K562 (cell line): ENCODE results near the gene C11orf58. TPM values are rescaled to one million over a fixed set of nuclear protein-coding genes. Genes with fewer than 3 reads are reported as not detected.
A peak's percentile ranks its signal among the peaks of the same experiment; 100 is the strongest.

Source experiments
- ATAC-seq: fragments of 200-7000 bp; cut with Tn5 transposase; 3 replicates; pipeline ENCODE4 v1.9.1; 2020; ENCODE audit warnings: moderate library complexity
- BruUV-seq: library from RNA; stranded (reverse); fragments of 400-500 nt; replicated peaks from 2 replicates; lab custom pipeline; 2021; lab: Mats Ljungman, UMichigan
- CTCF ChIA-PET: fragments of 300-600 bp; formaldehyde crosslinking; extraction: SDS; loops from one replicate; lab custom pipeline; 2021; ENCODE audit warnings: low intra/inter-chr PET ratio; lab: Yijun Ruan, JAX
- POLR2A ChIA-PET: fragments of 300-600, 350-650 bp; sonication (Branson Sonifier 250); formaldehyde crosslinking; extraction: SDS; loops from one replicate; lab custom pipeline; 2021; ENCODE audit warnings: antibody characterized with exemption, inconsistent platforms; lab: Yijun Ruan, JAX
- DNase-seq, 4 experiments: peaks; one replicate each; pipeline versions ENCODE4 v3.0.0 to v3.0.0-alpha.2; 2011 to 2018; ENCODE audit warnings: low spot score in 3 of 4, mixed read lengths in 3 of 4; ENCODE audit errors: extremely low read depth in 1 of 4
- FAIRE-seq: peaks from 2 replicates; lab custom pipeline; 2011; peaks lifted over from hg19 to GRCh38; lab: Jason Lieb, UNC
- H2AFZ ChIP-seq: 2 replicates; pipeline ENCODE4 v1.6.0; 2011; ENCODE audit warnings: low read depth, low read length, control low read depth, inconsistent platforms
- H3K27ac ChIP-seq: fragments of 200-600 bp; 3 replicates; pipeline ENCODE4 v1.8.0; 2011; ENCODE audit warnings: low read depth, mild to moderate bottlenecking, control low read depth, inconsistent platforms, low read length, moderate library complexity, mixed read lengths; ENCODE audit errors: extremely low read depth
- H3K27me3 ChIP-seq, 2 experiments: fragments of 300-600 bp in 1 of 2; 2 replicates in 1 of 2; 3 replicates in 1 of 2; pipeline versions ENCODE4 v1.6.0 to v1.8.0; 2011; ENCODE audit warnings: inconsistent platforms in 2 of 2, low read length in 2 of 2, mild to moderate bottlenecking in 1 of 2, mixed read lengths in 1 of 2, moderate library complexity in 1 of 2; ENCODE audit not compliant: control insufficient read depth in 2 of 2, insufficient read depth in 2 of 2
- H3K36me3 ChIP-seq: fragments of 300-600 bp; 3 replicates; pipeline ENCODE4 v1.8.0; 2011; ENCODE audit warnings: mild to moderate bottlenecking, low read length, inconsistent platforms; ENCODE audit not compliant: control insufficient read depth, insufficient read depth
- H3K4me1 ChIP-seq, 2 experiments: fragments of 200-600 bp in 1 of 2; replicated peaks in 1 of 2; 2 replicates in 1 of 2; 3 replicates in 1 of 2; pipeline versions ENCODE4 v1.5.1 to v1.8.0; 2011; ENCODE audit warnings: inconsistent platforms in 2 of 2, low read length in 2 of 2, mild to moderate bottlenecking in 1 of 2, mixed read lengths in 1 of 2, moderate library complexity in 1 of 2; ENCODE audit not compliant: control insufficient read depth in 2 of 2, insufficient read depth in 2 of 2
- H3K4me2 ChIP-seq: 2 replicates; pipeline ENCODE4 v1.6.1; 2011; ENCODE audit warnings: low read length, control low read depth, inconsistent platforms, mixed read lengths; ENCODE audit not compliant: insufficient read depth
- H3K4me3 ChIP-seq: fragments of 200-600 bp; sonication (generic), shearing (Covaris generic); 2 replicates; pipeline ENCODE4 v1.5.1; 2016; ENCODE audit warnings: control low read depth, inconsistent platforms
- H3K79me2 ChIP-seq: fragments of 200-600 bp; 3 replicates; pipeline ENCODE4 v1.8.0; 2011; ENCODE audit warnings: low read length, inconsistent platforms; ENCODE audit not compliant: control insufficient read depth, insufficient read depth
- H3K9ac ChIP-seq, 2 experiments: 2 replicates each; pipeline versions ENCODE4 v1.6.0 to v1.6.1; 2011; ENCODE audit warnings: low read depth in 2 of 2, low read length in 2 of 2, control low read depth in 1 of 2, inconsistent platforms in 1 of 2, mild to moderate bottlenecking in 1 of 2, mixed read lengths in 1 of 2; ENCODE audit not compliant: insufficient read depth in 1 of 2
- H3K9me1 ChIP-seq: one replicate; pipeline ENCODE4 v1.6.0; 2011; ENCODE audit warnings: inconsistent platforms, mild to moderate bottlenecking, low read length, moderate library complexity; ENCODE audit not compliant: control insufficient read depth, insufficient read depth
- H3K9me3 ChIP-seq: replicated peaks from 2 replicates; pipeline ENCODE4 v1.5.1; 2011; ENCODE audit warnings: low read depth, low read length, inconsistent platforms; ENCODE audit not compliant: control insufficient read depth, insufficient read depth
- H4K20me1 ChIP-seq: replicated peaks from 2 replicates; pipeline ENCODE4 v1.6.1; 2011; ENCODE audit warnings: low read length, inconsistent platforms, mixed read lengths; ENCODE audit not compliant: control insufficient read depth, insufficient read depth
- CBFA2T3 ChIP-seq: fragments of 450-650 bp; IDR thresholded peaks from 2 replicates; pipeline ENCODE4 v1.6.1; 2017
- CEBPB ChIP-seq: fragments of 450-650 bp; IDR thresholded peaks from 2 replicates; pipeline ENCODE4 v1.6.1; 2016; ENCODE audit warnings: missing genetic modification characterization, missing compliant biosample characterization
- CEBPG ChIP-seq, 3 experiments: fragments of 200-800 bp in 1 of 3; sonication (Bioruptor generic) in 1 of 3; sonication (generic) in 1 of 3; formaldehyde crosslinking in 1 of 3; IDR thresholded peaks in 2 of 3; conservative IDR thresholded peaks in 1 of 3; 2 replicates each; pipeline versions ENCODE4 v1.6.1 to v1.8.0; 2016 to 2022; ENCODE audit warnings: missing compliant biosample characterization in 2 of 3, missing genetic modification characterization in 2 of 3, mild to moderate bottlenecking in 1 of 3, missing genetic modification reagents in 1 of 3
- E2F5 ChIP-seq: sonication (generic); formaldehyde crosslinking; IDR thresholded peaks from 2 replicates; pipeline ENCODE4 v1.8.0; 2022; ENCODE audit warnings: mild to moderate bottlenecking, missing genetic modification reagents
- ID3 ChIP-seq, 2 experiments: fragments of 250-450 bp in 1 of 2; fragments of 450-650 bp in 1 of 2; sonication (Bioruptor Pico) in 1 of 2; IDR thresholded peaks; 2 replicates each; pipeline versions ENCODE4 v1.6.1 to v1.8.0; 2016 to 2021; ENCODE audit warnings: mild to moderate bottlenecking in 2 of 2, moderate library complexity in 2 of 2, missing compliant biosample characterization in 1 of 2, missing genetic modification characterization in 1 of 2
- MXI1 ChIP-seq: IDR thresholded peaks from 2 replicates; pipeline ENCODE4 v1.6.1; 2011; ENCODE audit warnings: low read depth, mild to moderate bottlenecking, improper control_type of control experiment, low read length
- WGBS: fragments of 100-300 bp; shearing (Covaris generic); methylation state at CpG from one replicate; pipeline ENCODE4 v1.1.6; 2016; ENCODE audit warnings: low coverage, mixed read lengths; ENCODE audit not compliant: insufficient coverage; ENCODE audit errors: missing lambda C conversion rate; 5-methylcytosine and 5-hydroxymethylcytosine counted together
- in situ Hi-C: fragments of 300-500 bp; cut with MboI; formaldehyde crosslinking; loops from 4 replicates; pipeline ENCODE4 v1.15.0; 2018; ENCODE audit warnings: inconsistent platforms, mixed read lengths
- intact Hi-C: fragments of 100-400 bp; cut with micrococcal nuclease; formaldehyde crosslinking; loops from 2 replicates; pipeline ENCODE4 v1.14.2; 2022
- polyA plus RNA-seq, 8 experiments: library from polyadenylated mRNA; depleted of rRNA in 4 of 8; stranded (reverse) in 5 of 8; unstranded in 3 of 8; fragments of >200 nt; fragmentation: Nextera tagmentation in 2 of 8; fragmentation: Illumina TruSeq in 1 of 8; extraction: Ambion mirVana in 2 of 8; extraction: Trizol in 1 of 8; gene quantifications; 2 replicates each; pipeline versions ENCODE4 v1.2.1 to v1.2.3, GENCODE V29; 2011 to 2014; ENCODE audit warnings: inconsistent platforms in 1 of 8, missing spikeins in 1 of 8
- total RNA-seq, 7 experiments: library from RNA; depleted of rRNA in 6 of 7; stranded (reverse); fragments of >200 nt in 6 of 7; fragmentation: Illumina TruSeq in 2 of 7; extraction: Trizol in 2 of 7; gene quantifications; 2 replicates each; pipeline versions ENCODE4 v1.2.1 to v1.2.3, GENCODE V29; 2011 to 2021; ENCODE audit warnings: low replicate concordance in 1 of 7

The C11orf58 gene
- total and polyA plus RNA-seq, 9 of the 15 experiments (the other 6 are each of a cell fraction or from before 2014, with no cell fraction given), result 104 to 421 (median 247) TPM

GRCh38 chr11:16744128-16744725 lies 5.8 kb downstream of the C11orf58 start:
- FAIRE-seq, result no peak
- peaks cover 79% of the 10 kb centered on the region for H3K79me2 ChIP-seq
- H3K9me1 ChIP-seq, result no peaks in the 10 kb centered on the region
- no peak overlapping the region for H3K4me3 ChIP-seq
- H4K20me1 ChIP-seq, result peaks cover 3% of the 10 kb centered on the region; the same call in 1 of the 2 replicates
- intact Hi-C loops (no loop called here), in situ Hi-C loops (no loop called here)
- peak; percentile 71 for ATAC-seq
- no peak overlapping the region for H2AFZ ChIP-seq
- H3K27me3 ChIP-seq, result no peaks in the 10 kb centered on the region
- CTCF ChIA-PET, result no interaction called here
- H3K4me1 ChIP-seq, result peaks cover 11 to 12% of the 10 kb centered on the region in 2 experiments; a peak in 4 of 5 replicates
- H3K9me3 ChIP-seq, result no peaks in the 10 kb centered on the region
- TF ChIP-seq MXI1, result no peak
- no peak for TF ChIP-seq E2F5
- no peak for TF ChIP-seq CEBPG (CRISPR knock-in tag; IDR thresholded peaks at IDR 0.05)
- TF ChIP-seq CEBPG (tag; conservative IDR thresholded peaks at IDR 0.05 in 1 of 2, IDR thresholded peaks at IDR 0.05 in 1 of 2), result peak; percentile 35 to 72; a peak in 3 of 4 replicates
- no peak for TF ChIP-seq ID3 (CRISPR knock-in tag; IDR thresholded peaks at IDR 0.05)
- TF ChIP-seq ID3 (tag; IDR thresholded peaks at IDR 0.05), result no peak
- peak; percentile 68 for TF ChIP-seq CEBPB (tag)
- TF ChIP-seq CBFA2T3, result no peak
- H3K36me3 ChIP-seq, result peaks cover 74% of the 10 kb centered on the region
- DNase-seq, result peak in 1 of 4 experiments; percentile 18
- BruUV-seq, result no TSS peak
- POLR2A ChIA-PET, result interaction anchor here (0.8 to 0.9 kb wide), 2 partner anchors 9 to 1345 kb away, joined by 3 read pairs; no protein-coding TSS in a partner anchor
- no peak overlapping the region for H3K27ac ChIP-seq
- no peak overlapping the region for H3K4me2 ChIP-seq
- no peak overlapping the region for H3K9ac ChIP-seq
- 80% methylated on average over 5 of the region's 5 CpGs for WGBS
